SK-N-MC (cell line): Measurements from ENCODE around the gene CTTN.

Experiments used
- EZH2 ChIP-seq: fragments of 200-600 bp; sonication (generic); IDR thresholded peaks from one replicate; pipeline ENCODE4 v1.6.1; 2017; ENCODE audit warnings: antibody characterized with exemption
- POLR2AphosphoS5 ChIP-seq: IDR thresholded peaks from 2 replicates; pipeline ENCODE4 v1.6.1; 2012; ENCODE audit warnings: mild to moderate bottlenecking, low read depth, low read length, borderline replicate concordance

GRCh38 chr11:70415642-70416395, 17.5 kb downstream of the CTTN start:
- TF ChIP-seq POLR2AphosphoS5: no peak
- no peak for TF ChIP-seq EZH2
